NCI-H2029 treated with DMSO at 0.1 percent for 48 hours (cell line): Measurements from ENCODE around the gene CD96.
A peak's percentile ranks its signal among the peaks of the same experiment; 100 is the strongest.
"Not testable (repeated sequence)": the region's sequence is repeated elsewhere in the genome, so short reads cannot be mapped to it uniquely, and the experiment has no call there.

Experiments used
- DNase-seq: peaks from one replicate; lab custom pipeline; 2025; lab: John Stamatoyannopoulos, UW

The CD96 gene

GRCh38 chr3:111621535-111621934 is 79.5 kb downstream of the CD96 start:
- DNase-seq = no peak

GRCh38 chr3:111627092-111627491 is 85.1 kb downstream of the CD96 start:
- DNase-seq = no peak

GRCh38 chr3:111629018-111629417 is 87.0 kb downstream of the CD96 start:
- DNase-seq = not testable (repeated sequence)

- not testable (repeated sequence) for DNase-seq
Measured at GRCh38 chr3:111630638-111631037, 88.6 kb downstream of the CD96 start.

- no peak for DNase-seq
Measured at GRCh38 chr3:111635403-111635802, 93.4 kb downstream of the CD96 start.

GRCh38 chr3:111636366-111636885 is 94.4 kb downstream of the CD96 start:
- DNase-seq = no peak

- no peak for DNase-seq
Measured at GRCh38 chr3:111639316-111639715, 97.3 kb downstream of the CD96 start.

GRCh38 chr3:111648991-111649579 is 107.1 kb downstream of the CD96 start:
- no peak for DNase-seq

- no peak for DNase-seq
Measured at GRCh38 chr3:111650378-111651275, 108.6 kb downstream of the CD96 start.

GRCh38 chr3:111652492-111653180 is 110.6 kb downstream of the CD96 start:
- no peak for DNase-seq

- no peak for DNase-seq
Measured at GRCh38 chr3:111653766-111654165, 111.8 kb downstream of the CD96 start.

GRCh38 chr3:111662012-111662411 is 120.0 kb downstream of the CD96 start:
- no peak for DNase-seq

GRCh38 chr3:111662907-111663306 is 120.9 kb downstream of the CD96 start:
- no peak for DNase-seq

- no peak for DNase-seq
Measured at GRCh38 chr3:111666041-111666735, 124.2 kb downstream of the CD96 start.

- DNase-seq = no peak
Measured at GRCh38 chr3:111667170-111667569, 125.2 kb downstream of the CD96 start.

- no peak for DNase-seq
Measured at GRCh38 chr3:111667621-111668239, 125.7 kb downstream of the CD96 start.

GRCh38 chr3:111668326-111668725 is 126.3 kb downstream of the CD96 start:
- no peak for DNase-seq

GRCh38 chr3:111668888-111669488 is 127.0 kb downstream of the CD96 start:
- DNase-seq = peak; percentile 63

GRCh38 chr3:111669926-111670630 is 128.1 kb downstream of the CD96 start:
- no peak for DNase-seq

- not testable (repeated sequence) for DNase-seq
Measured at GRCh38 chr3:111672461-111672860, 130.5 kb downstream of the CD96 start.

- peak; percentile 48 for DNase-seq
Measured at GRCh38 chr3:111675846-111676210, 133.8 kb downstream of the CD96 start.
